CD4-positive, alpha-beta T cell treated with Interleukin-17A for 4 hours (primary cell): ENCODE measurements around the gene KRTAP12-1.

ENCODE experiments used
- DNase-seq: peaks from one replicate; pipeline ENCODE4 v3.0.0-alpha.2; 2020; ENCODE audit warnings: mixed read lengths

Gene KRTAP12-1

DNA sequence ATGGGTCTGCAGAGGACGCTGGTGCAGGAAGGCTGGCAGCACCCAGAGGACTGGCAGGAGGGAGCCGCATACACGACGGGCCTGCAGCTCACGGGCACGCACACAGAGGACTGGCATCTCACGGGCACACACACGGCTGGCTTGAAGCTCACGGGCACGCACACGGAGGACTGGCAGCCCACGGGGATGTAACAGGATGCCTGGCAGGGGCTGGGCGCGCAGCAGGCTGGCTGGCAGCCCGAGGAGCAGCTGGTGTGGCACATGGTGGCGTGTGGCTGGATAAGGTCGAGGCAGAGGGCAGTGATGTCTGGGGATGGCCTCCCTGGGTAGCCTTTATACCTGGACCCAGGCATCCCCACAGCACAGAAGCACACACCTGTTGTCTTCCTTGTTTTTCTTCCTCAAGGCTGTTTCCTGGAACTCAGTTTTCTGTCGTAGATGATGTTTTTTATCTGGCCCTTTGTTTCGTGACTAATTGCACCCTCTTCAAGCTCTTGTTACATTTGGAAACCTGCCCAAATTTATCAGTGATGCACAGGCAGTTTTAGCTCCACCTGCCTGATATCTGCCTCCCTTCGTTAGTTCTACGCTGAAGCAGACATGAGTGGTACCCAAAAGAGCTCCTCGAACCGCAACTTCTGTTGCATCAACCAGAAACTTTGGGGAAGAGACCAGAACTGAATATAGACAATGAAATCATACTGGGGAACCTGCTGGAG lies at the start of gene KRTAP12-1:
KRTAP12-1 (minus strand) TSS at position 303 of the 719 bp plus-strand sequence; CDS start at position 263, 40 bp downstream.
- DNase-seq = no peak

- no peak for DNase-seq
Observed at GRCh38 chr21:44730951-44731579, 49.1 kb upstream of the KRTAP12-1 start.

GRCh38 chr21:44730028-44730395 lies 48.0 kb upstream of the KRTAP12-1 start:
- no peak for DNase-seq

- DNase-seq = no peak
Observed at GRCh38 chr21:44729336-44730027, 47.5 kb upstream of the KRTAP12-1 start.

GRCh38 chr21:44728716-44729115 lies 46.8 kb upstream of the KRTAP12-1 start:
- DNase-seq = no peak

- no peak for DNase-seq
Observed at GRCh38 chr21:44727757-44728156, 45.8 kb upstream of the KRTAP12-1 start.

DNA sequence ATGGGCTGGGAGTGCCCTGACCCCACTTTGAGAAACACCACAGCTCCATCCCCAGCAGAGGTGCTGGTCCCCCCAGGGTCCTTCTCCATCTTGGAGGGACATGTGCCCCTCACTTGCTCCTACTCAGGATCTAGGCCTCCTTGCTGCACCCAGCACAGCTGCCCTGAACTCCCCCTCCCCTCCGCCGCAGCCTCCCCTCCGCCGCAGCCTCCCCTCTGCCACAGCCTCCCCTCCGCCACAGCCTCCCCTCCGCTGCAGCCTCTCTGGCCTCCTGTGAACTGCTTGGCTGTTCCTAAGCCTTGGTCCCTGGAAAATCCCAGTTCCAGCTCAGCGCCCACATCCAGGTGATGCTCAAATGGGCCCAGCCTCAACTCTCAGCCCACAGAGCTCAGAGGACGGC lies 45.4 kb upstream of the KRTAP12-1 start:
- no peak for DNase-seq

- no peak for DNase-seq
Observed at GRCh38 chr21:44726826-44727225, 44.9 kb upstream of the KRTAP12-1 start.

- no peak for DNase-seq
Observed at GRCh38 chr21:44724926-44725325, 43.0 kb upstream of the KRTAP12-1 start.

- DNase-seq = no peak
Observed at GRCh38 chr21:44724196-44724595, 42.2 kb upstream of the KRTAP12-1 start.

- peak; percentile 34 for DNase-seq
Observed at GRCh38 chr21:44723177-44724131, 41.5 kb upstream of the KRTAP12-1 start.

GRCh38 chr21:44722731-44723130 lies 40.8 kb upstream of the KRTAP12-1 start:
- DNase-seq = no peak

DNA sequence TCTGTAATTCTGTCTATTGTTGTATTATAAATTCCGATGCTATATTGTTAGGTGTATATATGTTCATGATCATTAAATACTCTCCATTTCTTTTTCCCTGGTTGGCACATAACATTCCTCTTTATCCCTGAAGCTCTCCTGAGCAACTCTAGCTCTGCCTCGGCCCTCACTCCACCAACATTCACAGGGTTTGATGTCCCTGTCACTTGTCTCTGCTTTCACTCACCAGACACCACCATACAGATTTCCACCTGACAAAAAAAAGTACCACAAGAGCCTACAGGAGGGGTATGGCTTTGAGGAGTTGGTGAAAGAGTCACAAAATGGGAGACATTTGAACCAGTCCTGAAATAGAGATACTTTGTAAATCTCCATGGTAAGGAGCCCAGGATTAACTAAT lies 38.2 kb upstream of the KRTAP12-1 start:
- no peak for DNase-seq

DNA sequence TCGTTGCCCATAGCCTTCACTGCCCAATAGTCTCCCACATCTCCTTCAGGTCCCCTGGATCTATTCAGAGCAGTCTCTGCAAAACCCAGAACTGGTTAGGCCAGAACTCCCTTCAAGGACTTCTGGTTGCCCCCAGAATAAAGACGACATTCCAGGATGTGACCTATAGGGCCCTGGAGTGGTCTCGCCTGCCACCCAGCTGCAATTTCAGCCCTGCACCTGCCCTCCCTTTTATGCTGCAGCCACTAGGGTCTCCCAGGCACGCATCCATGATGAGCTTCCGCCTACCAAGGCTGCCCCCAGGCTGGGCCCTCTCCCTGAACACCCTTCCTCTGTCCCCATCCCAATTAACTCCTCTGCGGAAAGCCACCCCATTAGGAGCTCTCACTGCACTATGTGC lies 36.6 kb upstream of the KRTAP12-1 start:
- DNase-seq = no peak

- no peak for DNase-seq
Observed at GRCh38 chr21:44718093-44718492, 36.1 kb upstream of the KRTAP12-1 start.

DNA sequence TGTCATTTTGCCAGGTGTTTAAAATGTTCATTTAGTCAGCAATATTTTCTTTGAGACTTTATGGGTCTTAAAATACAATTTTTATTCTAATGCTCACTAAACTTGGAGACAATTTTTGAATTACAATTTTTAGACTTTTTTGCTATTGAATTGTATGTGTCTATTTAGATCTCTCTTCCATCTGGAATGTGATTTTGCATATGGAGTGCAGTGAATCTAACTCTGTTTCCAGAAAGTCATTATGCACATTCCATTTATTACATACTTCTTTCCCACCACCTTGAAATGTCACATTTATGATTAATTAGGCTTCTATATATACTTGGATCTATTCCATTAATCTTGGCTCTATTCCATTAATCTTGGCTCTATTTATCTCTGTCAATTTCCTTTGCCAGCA lies 35.0 kb upstream of the KRTAP12-1 start:
- no peak for DNase-seq

DNA sequence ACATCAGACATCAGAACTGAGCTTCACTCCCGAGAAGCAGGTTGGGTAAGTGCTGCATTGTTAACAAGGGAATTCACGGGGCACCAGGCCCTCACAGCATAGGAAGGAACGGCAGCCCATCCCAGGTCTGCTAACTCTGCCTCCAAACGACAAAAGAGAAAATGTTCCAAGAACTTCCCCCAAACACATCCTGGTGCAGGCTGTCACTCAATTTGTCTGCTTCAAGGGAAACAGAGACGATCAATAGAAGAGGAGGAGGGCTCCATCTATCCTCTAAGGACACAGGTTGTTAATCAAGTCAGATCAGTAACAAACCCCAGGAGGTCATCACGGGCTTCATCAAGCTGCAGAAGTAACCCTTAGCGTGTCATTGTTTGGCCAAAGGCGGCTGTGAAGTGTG lies 32.9 kb upstream of the KRTAP12-1 start:
- DNase-seq = no peak

- no peak for DNase-seq
Observed at GRCh38 chr21:44713846-44714245, 31.9 kb upstream of the KRTAP12-1 start.

- no peak for DNase-seq
Observed at GRCh38 chr21:44713130-44713529, 31.2 kb upstream of the KRTAP12-1 start.

DNA sequence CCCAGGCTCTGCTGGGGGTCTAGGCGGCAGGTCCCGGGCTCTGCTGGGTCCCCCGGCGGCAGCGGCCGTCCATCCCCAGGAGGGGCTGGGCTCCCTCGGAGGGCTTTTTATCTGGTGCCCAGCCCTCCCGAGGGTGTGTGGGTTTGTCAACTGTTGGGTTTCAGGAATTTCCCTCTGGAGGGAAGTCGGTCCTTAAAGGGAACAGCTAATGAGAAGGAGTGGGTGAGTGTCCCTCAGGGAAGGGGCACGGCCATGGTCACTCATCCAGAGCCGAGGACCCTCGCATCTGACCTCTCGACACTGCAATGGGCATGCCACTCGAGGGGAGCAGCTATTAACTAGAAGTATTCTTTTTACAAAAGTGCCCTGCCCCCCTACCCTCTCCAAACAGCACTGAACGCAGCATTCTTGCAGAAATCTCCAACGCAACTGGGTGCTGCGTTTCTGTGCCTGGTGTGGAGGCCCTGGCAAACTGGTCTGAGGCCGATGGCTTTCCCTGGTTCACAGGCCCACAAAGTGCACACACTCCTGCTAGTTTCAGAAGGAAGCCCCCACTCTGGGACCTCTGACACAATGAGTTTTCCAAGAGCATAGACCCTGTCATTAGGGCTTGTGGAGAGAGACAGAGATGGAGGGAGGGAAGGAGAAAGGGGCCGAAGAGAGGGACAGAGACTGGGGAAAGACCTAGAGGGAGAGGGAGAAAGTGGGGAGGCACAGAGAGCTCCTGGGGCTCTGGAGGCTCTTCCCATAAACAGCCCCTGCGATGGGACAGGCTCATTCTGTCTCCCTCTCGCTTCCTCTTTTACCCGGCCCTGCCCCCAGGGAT lies 30.5 kb upstream of the KRTAP12-1 start:
- DNase-seq = no peak

DNA sequence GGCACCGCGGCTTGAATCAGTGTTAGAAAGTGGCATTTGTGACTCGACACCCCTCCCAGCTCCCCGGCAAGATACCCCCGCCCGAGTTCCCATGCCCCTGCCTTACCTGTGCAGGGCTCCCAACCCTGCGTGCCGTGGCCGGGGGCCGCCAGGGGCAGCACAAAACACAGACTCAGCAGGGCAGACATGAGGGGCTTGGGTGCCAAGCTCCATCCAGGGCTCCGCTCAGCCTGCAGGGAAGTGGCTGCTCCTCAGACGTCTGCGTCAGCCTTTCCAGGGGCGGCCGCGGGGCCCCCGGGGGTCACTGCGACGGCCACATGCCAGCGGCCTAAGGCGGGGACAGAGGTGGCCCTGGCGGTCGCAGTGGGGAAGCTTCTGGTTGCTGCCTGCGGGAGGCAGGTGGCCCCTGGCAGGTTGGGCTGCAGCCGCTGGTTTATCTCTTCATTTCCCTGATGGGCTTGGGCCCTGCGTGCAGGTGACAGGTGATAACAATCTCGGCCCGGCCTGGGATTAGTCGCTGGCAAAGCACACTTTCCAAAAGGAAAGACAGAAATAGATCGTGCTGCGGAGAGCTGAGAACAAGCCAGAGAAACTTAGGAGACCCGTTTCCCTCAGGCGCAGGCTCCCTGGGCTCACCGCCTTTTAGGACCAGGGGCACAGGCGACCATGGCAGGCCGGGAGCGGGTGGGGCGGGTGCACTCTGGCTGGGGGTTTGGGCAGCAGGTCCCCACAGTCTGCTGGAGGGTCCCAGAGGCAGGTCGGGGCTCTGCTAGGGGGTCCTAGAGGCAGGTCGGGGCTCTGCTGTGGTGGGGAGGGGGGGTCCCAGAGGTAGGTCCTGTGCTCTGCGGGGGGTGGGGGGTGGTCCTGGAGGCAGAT lies 29.6 kb upstream of the KRTAP12-1 start, which contains the start of gene TSPEAR:
TSPEAR (minus strand) TSS at position 246 of the 876 bp plus-strand sequence; CDS start at position 188, 58 bp downstream.
- no peak for DNase-seq
